HUES64 (cell line): Measurements from ENCODE around the gene FOXO3.

Experiments used
- H3K27ac ChIP-seq: 2 replicates; pipeline ENCODE4 v1.7.0; 2013; ENCODE audit warnings: low read depth, low read length, inconsistent platforms
- H3K27me3 ChIP-seq: 2 replicates; pipeline ENCODE4 v1.6.1; 2013; ENCODE audit warnings: mild to moderate bottlenecking, low read length; ENCODE audit not compliant: insufficient read depth
- H3K36me3 ChIP-seq: 2 replicates; pipeline ENCODE4 v1.6.1; 2013; ENCODE audit warnings: mild to moderate bottlenecking, low read length; ENCODE audit not compliant: insufficient read depth
- H3K4me1 ChIP-seq: 2 replicates; pipeline ENCODE4 v1.6.1; 2013; ENCODE audit warnings: mild to moderate bottlenecking, low read length, moderate library complexity; ENCODE audit not compliant: insufficient read depth
- H3K4me3 ChIP-seq: 2 replicates; pipeline ENCODE4 v1.5.1; 2013; ENCODE audit warnings: mild to moderate bottlenecking, low read length, moderate library complexity
- H3K9ac ChIP-seq: 2 replicates; pipeline ENCODE4 v1.6.1; 2013; ENCODE audit warnings: mild to moderate bottlenecking, low read depth, low read length
- H3K9me3 ChIP-seq: 2 replicates; pipeline ENCODE4 v1.6.1; 2013; ENCODE audit warnings: low read depth, low read length; ENCODE audit not compliant: insufficient read depth
- WGBS: fragments of 150-250, 120-280 bp; methylation state at CpG from one replicate; pipeline ENCODE4 v1.1.7; 2013; ENCODE audit warnings: missing lambda C conversion rate; 5-methylcytosine and 5-hydroxymethylcytosine counted together

FOXO3 gene

DNA sequence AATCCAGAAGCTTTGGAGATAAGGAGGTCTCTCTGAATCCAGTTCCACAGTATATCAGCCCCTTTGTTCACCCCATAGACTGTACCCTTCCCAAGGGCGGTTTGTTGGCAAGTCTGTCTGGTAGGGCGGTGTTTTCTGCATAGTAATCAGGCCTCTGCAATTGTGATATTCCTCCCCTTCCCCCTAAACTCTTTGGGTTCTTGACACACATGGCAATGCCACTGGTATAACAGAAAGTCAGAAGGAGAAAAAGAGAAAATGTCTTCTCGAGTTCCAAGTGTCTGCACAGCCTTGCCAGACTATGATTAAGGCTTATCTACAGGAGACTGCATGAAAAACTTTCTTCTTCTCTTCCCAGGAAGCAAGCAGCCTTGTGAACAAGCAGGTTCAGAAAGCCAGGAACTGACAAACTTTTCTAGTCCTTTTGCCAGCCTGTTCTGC, 45.6 kb downstream of the FOXO3 start:
- no peaks in the 10 kb centered on the region for H3K27me3 ChIP-seq
- H3K4me1 ChIP-seq: peaks cover 20% of the 10 kb centered on the region
- WGBS: 89% methylated on average over 3 of the region's 3 CpGs
- H3K9me3 ChIP-seq: no peaks in the 10 kb centered on the region
- H3K36me3 ChIP-seq: no peaks in the 10 kb centered on the region
- H3K9ac ChIP-seq: no peak overlapping the region
- no peak overlapping the region for H3K27ac ChIP-seq
- no peak overlapping the region for H3K4me3 ChIP-seq

DNA sequence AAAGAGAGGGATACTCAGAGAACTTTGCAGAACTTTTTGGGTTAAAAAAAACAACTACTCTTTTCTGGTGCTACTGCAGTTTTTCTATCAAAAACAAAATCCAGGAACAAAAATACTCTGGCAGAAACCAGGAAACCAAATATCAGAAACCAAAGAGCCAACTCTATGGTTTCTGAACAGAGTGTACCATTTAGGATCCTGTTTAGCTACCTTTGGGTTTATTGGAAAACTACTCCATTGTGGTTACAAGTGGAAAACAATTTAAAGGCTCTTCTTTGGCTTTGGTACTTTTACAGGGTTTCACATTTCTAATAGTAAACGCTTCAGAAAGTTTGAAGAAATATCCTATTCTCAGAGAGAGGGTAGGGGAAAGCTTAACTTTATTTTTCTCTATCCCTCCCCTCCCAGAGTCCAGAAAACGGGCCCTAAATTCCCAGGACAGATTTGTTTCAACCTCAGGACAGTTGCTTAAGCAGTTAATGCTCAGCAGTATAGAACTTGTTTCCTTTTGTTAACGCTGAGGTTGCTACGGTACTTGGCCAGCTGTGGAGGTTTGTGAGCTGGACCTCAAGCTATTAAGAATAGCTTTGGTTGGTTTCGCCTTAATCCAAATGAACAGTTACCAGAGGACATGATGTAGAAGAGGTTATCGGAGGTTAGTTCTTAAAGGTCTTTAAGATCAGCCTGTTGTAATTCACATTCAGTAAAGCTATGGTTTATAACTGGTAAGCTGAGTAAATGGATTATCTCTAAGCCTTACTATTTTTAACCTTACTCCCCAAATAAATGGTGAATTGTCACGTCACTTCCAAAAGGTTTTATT, 47.9 kb downstream of the FOXO3 start:
- H3K27me3 ChIP-seq: no peaks in the 10 kb centered on the region
- H3K4me3 ChIP-seq: no peak overlapping the region
- WGBS: 90% methylated on average over 7 of the region's 7 CpGs
- no peak overlapping the region for H3K9ac ChIP-seq
- H3K4me1 ChIP-seq: peaks cover 20% of the 10 kb centered on the region
- H3K9me3 ChIP-seq: no peaks in the 10 kb centered on the region
- H3K27ac ChIP-seq: no peak overlapping the region
- 0 out of 2 replicates have a peak, but pooled peaks cover 2% of the 10 kb centered on the region for H3K36me3 ChIP-seq

DNA sequence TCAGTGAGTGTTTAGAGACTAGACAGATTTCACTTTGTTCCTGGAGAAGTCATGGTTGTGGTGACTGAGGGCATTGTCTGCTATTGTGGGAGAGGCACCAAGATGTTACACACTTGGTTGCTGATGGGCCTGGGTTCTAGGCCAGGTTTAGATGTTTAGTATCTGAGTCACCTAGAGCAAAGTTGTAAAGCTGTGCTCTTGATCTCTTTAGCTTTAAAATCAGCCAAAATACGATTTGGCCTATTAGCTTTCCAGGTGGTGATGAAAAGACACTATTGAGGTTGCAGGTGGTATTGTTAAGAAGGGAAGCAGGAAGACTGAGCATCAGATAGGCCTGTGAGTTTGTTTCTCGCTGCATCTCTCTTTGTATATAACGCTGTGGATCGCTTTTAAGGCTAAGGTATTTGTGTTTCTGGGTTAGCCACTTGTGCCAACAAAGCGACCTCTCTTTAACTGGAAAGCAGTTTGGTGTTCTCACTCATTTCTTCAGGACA, 48.6 kb downstream of the FOXO3 start:
- Histone ChIP-seq H3K4me1 (peaks cover 20% of the 10 kb centered on the region), H3K27me3 (no peaks in the 10 kb centered on the region), H3K9me3 (no peaks in the 10 kb centered on the region), H3K27ac (no peak overlapping the region), H3K4me3 (no peak overlapping the region), H3K9ac (no peak overlapping the region), H3K36me3 (0 out of 2 replicates have a peak, but pooled peaks cover 2% of the 10 kb centered on the region)
- WGBS: 88% methylated on average over 5 of the region's 5 CpGs

DNA sequence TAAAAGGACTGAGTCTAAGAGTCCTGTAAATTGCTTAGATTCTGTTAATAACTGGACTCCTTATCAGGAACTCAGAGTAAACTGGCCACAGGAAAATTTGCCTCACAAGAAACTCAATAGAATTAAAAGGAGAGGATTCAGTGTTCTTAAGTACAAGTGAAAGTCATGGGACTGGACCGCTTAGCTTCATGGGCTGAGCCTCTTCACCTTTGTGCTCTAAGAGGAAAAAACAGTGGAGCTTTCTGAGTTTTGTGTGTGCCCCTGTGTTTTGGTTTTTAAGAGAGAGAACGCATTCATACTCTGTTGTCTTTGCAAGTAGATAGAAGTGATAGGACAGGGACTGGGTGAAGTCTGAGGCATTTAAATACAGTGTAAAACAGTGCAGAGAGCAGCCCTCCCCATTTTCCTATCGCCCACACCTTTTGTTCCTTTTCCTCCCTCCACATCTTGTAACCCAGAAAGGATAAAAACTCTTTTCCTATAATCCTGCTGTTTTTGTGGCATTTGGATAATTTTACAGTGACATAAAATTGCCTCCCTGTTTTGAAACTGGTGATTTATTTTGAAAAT, 49.6 kb downstream of the FOXO3 start:
- Histone ChIP-seq H3K9me3 (no peaks in the 10 kb centered on the region), H3K27me3 (no peaks in the 10 kb centered on the region), H3K4me3 (no peak overlapping the region), H3K9ac (no peak overlapping the region), H3K4me1 (peaks cover 20% of the 10 kb centered on the region), H3K36me3 (0 out of 2 replicates have a peak, but pooled peaks cover 2% of the 10 kb centered on the region), H3K27ac (peak overlapping the region; percentile 9; the same call in 1 of the 2 replicates)
- 77% methylated on average over 2 of the region's 3 CpGs for WGBS

DNA sequence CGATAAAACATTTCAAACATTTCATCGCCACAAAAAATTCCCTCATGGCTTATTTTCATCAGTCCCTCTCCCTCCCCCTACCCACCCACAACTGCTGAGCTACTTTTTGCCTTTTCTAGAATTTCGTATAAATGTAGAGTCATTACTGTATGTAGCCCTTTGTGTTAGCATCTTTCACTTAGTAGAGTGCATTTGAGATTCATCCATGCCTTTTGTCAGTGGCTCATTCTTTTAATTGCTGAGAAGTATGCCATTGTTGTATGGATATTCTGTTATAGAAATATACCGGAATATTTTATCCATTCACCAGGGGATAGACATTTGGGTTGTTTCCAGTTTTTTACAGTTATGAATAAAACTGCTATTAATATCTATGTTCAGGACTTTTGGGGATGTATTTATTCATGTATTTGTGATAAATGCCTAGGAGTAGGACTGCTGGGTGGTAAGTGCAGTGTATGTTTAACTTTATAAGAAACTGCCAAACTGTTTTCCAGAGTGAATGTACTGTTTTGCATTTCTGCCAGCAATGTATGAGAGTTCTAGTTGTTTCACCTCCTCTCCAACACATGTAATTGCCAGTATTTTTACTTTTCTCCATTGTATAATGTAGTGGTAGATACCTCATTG, 50.4 kb downstream of the FOXO3 start:
- Histone ChIP-seq H3K9ac (no peak overlapping the region), H3K27ac (no peak overlapping the region), H3K4me3 (no peak overlapping the region), H3K4me1 (peaks cover 20% of the 10 kb centered on the region), H3K36me3 (0 out of 2 replicates have a peak, but pooled peaks cover 2% of the 10 kb centered on the region), H3K27me3 (no peaks in the 10 kb centered on the region), H3K9me3 (no peaks in the 10 kb centered on the region)
- WGBS: 64% methylated on average over 3 of the region's 4 CpGs

DNA sequence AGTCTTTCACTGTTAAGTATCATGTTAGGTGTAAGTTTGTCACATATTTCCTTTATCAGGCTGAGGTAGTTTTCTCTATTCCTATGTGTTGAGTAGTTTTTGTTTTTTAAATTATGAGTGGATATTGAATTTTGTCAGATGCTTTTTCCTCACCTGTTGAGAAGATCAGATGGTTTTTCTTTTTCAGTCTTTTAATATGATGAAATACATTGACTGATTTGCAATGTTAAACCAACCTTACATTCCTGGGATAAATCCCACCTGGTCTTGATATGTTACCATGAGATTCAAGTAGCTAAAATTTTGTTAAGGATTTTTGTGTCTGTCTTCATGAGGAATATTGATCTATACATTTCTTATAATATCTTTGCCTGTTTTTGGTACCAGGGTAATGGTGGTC, 52.1 kb downstream of the FOXO3 start:
- Histone ChIP-seq H3K4me1 (peaks cover 20% of the 10 kb centered on the region), H3K4me3 (no peak overlapping the region), H3K9me3 (no peaks in the 10 kb centered on the region), H3K27me3 (no peaks in the 10 kb centered on the region), H3K9ac (no peak overlapping the region), H3K27ac (no peak overlapping the region), H3K36me3 (0 out of 2 replicates have a peak, but pooled peaks cover 2% of the 10 kb centered on the region)

DNA sequence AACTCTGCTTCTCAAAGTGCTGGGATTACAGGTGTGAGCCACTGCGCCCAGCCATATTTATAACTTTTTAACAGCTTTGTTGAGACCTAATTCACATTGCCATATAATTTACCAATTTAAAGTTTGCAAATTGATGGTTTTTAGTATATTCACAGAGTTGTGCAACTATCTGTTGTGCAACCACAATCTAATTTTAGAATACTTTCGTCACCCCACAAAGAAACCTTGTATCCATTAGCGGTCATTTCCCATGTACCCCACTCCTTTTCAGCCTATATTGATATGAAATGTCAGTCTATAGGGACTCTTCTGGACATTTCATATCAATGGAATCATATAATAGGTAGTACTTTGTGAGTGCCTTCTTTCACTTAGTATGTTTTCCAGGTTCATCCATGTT, 55.8 kb downstream of the FOXO3 start:
- Histone ChIP-seq H3K4me3 (no peak overlapping the region), H3K27me3 (no peaks in the 10 kb centered on the region), H3K9ac (no peak overlapping the region), H3K9me3 (no peaks in the 10 kb centered on the region), H3K4me1 (peaks cover 7% of the 10 kb centered on the region; the same call in 1 of the 2 replicates), H3K27ac (no peak overlapping the region), H3K36me3 (0 out of 2 replicates have a peak, but pooled peaks cover 2% of the 10 kb centered on the region)
- 98% methylated on average over 3 of the region's 3 CpGs for WGBS

DNA sequence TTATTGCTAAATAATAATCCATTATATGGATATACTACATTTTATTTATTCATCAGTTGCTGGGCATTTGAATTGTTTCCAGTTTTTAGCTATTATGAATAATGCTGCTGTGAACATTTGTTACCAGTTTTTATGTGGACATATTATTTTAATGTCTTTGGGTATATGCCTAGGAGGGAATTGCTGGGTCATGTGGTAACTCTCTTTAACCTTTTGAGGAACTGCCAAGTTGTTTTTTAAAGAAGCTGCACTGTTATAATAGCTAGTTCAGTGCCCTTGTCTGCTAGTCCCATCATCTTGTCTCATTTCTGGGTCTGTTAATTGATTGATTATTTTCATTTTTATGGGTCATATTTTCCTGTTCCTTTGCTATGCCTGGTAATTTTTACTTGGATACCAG, 56.3 kb downstream of the FOXO3 start:
- no peaks in the 10 kb centered on the region for H3K27me3 ChIP-seq
- H3K4me1 ChIP-seq: peaks cover 7% of the 10 kb centered on the region; the same call in 1 of the 2 replicates
- H3K4me3 ChIP-seq: no peak overlapping the region
- H3K36me3 ChIP-seq: 0 out of 2 replicates have a peak, but pooled peaks cover 2% of the 10 kb centered on the region
- H3K27ac ChIP-seq: no peak overlapping the region
- H3K9ac ChIP-seq: no peak overlapping the region
- no peaks in the 10 kb centered on the region for H3K9me3 ChIP-seq

DNA sequence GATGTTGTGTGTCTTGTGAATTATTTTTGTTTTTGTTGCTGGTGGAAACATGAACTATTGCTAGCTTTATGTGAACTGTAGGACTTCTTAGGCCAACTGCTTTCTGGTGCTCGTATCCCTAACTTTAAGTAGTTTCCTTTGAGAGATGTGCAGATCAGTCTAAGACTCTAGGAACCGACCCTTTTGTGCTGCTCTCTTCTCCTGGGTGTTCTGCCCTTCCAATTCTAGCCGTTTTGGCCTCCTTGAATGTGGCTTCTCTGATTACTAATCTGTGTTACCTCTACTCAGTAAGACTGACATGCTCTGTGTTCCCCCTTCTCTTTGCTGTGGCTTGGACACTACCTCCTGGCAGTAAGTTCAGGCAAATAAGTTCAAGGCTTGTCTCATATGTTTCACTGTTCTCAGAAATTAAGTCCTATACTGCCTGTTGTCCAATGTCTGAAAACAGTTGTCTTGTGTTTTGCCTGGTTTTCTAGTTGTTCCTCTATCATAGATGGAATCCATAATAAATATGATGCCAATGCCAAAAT, 58.0 kb downstream of the FOXO3 start:
- Histone ChIP-seq H3K4me1 (peaks cover 7% of the 10 kb centered on the region; the same call in 1 of the 2 replicates), H3K36me3 (no peaks in the 10 kb centered on the region), H3K27me3 (no peaks in the 10 kb centered on the region), H3K9me3 (no peaks in the 10 kb centered on the region), H3K9ac (no peak overlapping the region), H3K27ac (no peak overlapping the region), H3K4me3 (no peak overlapping the region)
- 86% methylated on average over 3 of the region's 3 CpGs for WGBS

DNA sequence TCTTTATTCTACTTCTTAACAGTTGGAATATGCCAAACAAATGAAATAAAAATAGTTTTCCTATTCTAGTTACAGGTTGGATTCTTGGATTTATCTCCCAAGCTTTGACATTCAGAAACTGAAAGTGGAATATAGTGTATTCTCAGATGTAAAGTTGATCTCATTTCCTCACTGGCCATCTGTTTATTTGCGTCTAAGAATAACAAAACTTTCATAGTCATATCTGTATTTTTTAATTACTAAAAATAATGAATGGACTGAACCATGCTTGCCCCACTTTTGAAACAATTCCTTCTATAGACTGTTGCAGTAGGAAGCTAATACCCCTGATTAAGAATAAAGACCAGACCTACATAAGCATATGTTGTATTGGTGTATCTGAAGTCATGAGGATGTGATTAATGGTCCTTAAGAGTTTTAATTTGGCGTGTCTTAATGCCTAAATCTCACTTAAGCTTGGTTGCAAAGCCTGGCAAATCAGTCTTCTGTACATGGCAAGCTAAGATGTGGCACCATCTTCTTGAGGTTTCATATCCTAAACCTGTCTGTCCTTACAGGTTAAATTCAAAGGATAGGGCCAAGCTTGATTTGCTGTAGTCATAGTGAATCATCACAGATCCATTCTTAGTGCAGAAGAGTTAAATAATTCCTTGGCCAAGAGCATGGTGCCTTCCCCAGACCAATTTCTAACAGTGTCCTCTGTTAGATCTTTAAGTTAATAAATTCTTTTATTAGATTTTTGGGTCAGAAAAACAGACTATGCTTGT, 58.9 kb downstream of the FOXO3 start:
- no peaks in the 10 kb centered on the region for H3K27me3 ChIP-seq
- H3K9me3 ChIP-seq: no peaks in the 10 kb centered on the region
- no peak overlapping the region for H3K27ac ChIP-seq
- no peaks in the 10 kb centered on the region for H3K36me3 ChIP-seq
- H3K9ac ChIP-seq: no peak overlapping the region
- H3K4me3 ChIP-seq: no peak overlapping the region
- WGBS: 94% methylated on average over 1 of the region's 2 CpGs
- H3K4me1 ChIP-seq: peaks cover 7% of the 10 kb centered on the region; the same call in 1 of the 2 replicates
